HG02759 (cell line): Measurements from ENCODE around the gene TESMIN.

ENCODE experiments used
- ATAC-seq: cut with Tn5 transposase; IDR thresholded peaks from one replicate; pipeline ENCODE4 v1.9.1; 2021; ENCODE audit warnings: mild to moderate bottlenecking, moderate library complexity; ENCODE audit not compliant: unreplicated experiment

Gene TESMIN

GRCh38 chr11:68762481-68762880 lies 11.2 kb upstream of the TESMIN start:
- ATAC-seq, result no peak

- no peak for ATAC-seq
Observed at GRCh38 chr11:68761801-68762200, 10.5 kb upstream of the TESMIN start.

GRCh38 chr11:68759991-68760390 lies 8.7 kb upstream of the TESMIN start:
- no peak for ATAC-seq

GRCh38 chr11:68757711-68758110 lies 6.4 kb upstream of the TESMIN start:
- no peak for ATAC-seq

- ATAC-seq, result no peak
Observed at GRCh38 chr11:68756171-68756766, 4.9 kb upstream of the TESMIN start.

- ATAC-seq, result no peak
Observed at GRCh38 chr11:68753300-68753699, 2.0 kb upstream of the TESMIN start.

- no peak for ATAC-seq
Observed at GRCh38 chr11:68751004-68751325, 355 bp downstream of the TESMIN start.

GRCh38 chr11:68750195-68751003 lies 921 bp downstream of the TESMIN start:
- ATAC-seq, result no peak

GRCh38 chr11:68749229-68750123 lies 1.8 kb downstream of the TESMIN start:
- ATAC-seq, result no peak

GRCh38 chr11:68748061-68748460 lies 3.3 kb downstream of the TESMIN start:
- ATAC-seq, result no peak

GRCh38 chr11:68743539-68743938 lies 7.8 kb downstream of the TESMIN start:
- no peak for ATAC-seq

- ATAC-seq, result no peak
Observed at GRCh38 chr11:68741463-68741862, 9.9 kb downstream of the TESMIN start.

- ATAC-seq, result no peak
Observed at GRCh38 chr11:68735646-68736045, 15.7 kb downstream of the TESMIN start.

- ATAC-seq, result no peak
Observed at GRCh38 chr11:68735125-68735524, 16.2 kb downstream of the TESMIN start.

- no peak for ATAC-seq
Observed at GRCh38 chr11:68734111-68734510, 17.2 kb downstream of the TESMIN start.

- no peak for ATAC-seq
Observed at GRCh38 chr11:68727783-68728182, 23.5 kb downstream of the TESMIN start.

GRCh38 chr11:68724293-68724692 lies 27.0 kb downstream of the TESMIN start:
- no peak for ATAC-seq

GRCh38 chr11:68722143-68722542 lies 29.2 kb downstream of the TESMIN start:
- no peak for ATAC-seq

- ATAC-seq, result no peak
Observed at GRCh38 chr11:68721075-68721474, 30.2 kb downstream of the TESMIN start.

GRCh38 chr11:68715456-68716122 lies 35.7 kb downstream of the TESMIN start:
- ATAC-seq, result no peak
